AG10803 (cell line): Measurements from ENCODE around the gene UBAP1.
"Not testable (repeated sequence)": the region's sequence is repeated elsewhere in the genome, so short reads cannot be mapped to it uniquely, and the experiment has no call there.

Source experiments
- DNase-seq: peaks from one replicate; pipeline ENCODE4 v3.0.0; 2010; ENCODE audit warnings: low read depth
- H3K4me3 ChIP-seq: 2 replicates; pipeline ENCODE4 v1.5.1; 2011; ENCODE audit warnings: mild to moderate bottlenecking, low read length, control low read depth
- CTCF ChIP-seq: conservative IDR thresholded peaks from 2 replicates; pipeline ENCODE4 v1.5.1; 2011; ENCODE audit warnings: mild to moderate bottlenecking, low read length, control low read depth, inconsistent platforms

Gene UBAP1

GRCh38 chr9:34282096-34282495 lies 103.3 kb downstream of the UBAP1 start:
- no peak for DNase-seq
- no peak for TF ChIP-seq CTCF
- no peak overlapping the region for H3K4me3 ChIP-seq

- TF ChIP-seq CTCF = no peak
- DNase-seq = no peak
- no peak overlapping the region for H3K4me3 ChIP-seq
Measured at GRCh38 chr9:34289159-34289558, 110.3 kb downstream of the UBAP1 start.

- no peak for DNase-seq
- no peak for TF ChIP-seq CTCF
Measured at GRCh38 chr9:34291023-34291422, 112.2 kb downstream of the UBAP1 start.

GRCh38 chr9:34291423-34291822 lies 112.6 kb downstream of the UBAP1 start:
- H3K4me3 ChIP-seq = no peak overlapping the region
- no peak for TF ChIP-seq CTCF
- no peak for DNase-seq

More at GRCh38 chr9:34291023-34291422, 112.2 kb downstream of the UBAP1 start:
- H3K4me3 ChIP-seq = no peak overlapping the region

- DNase-seq = no peak
- no peak for TF ChIP-seq CTCF
Measured at GRCh38 chr9:34292552-34292951, 113.7 kb downstream of the UBAP1 start.

GRCh38 chr9:34301064-34301463 lies 122.2 kb downstream of the UBAP1 start:
- DNase-seq, H3K4me3 ChIP-seq: not testable (repeated sequence)

More at GRCh38 chr9:34292552-34292951, 113.7 kb downstream of the UBAP1 start:
- no peak overlapping the region for H3K4me3 ChIP-seq
